ENCODE measurements around the gene MYO7B.

GRCh38 chr2:127604986-127605385, 69.5 kb downstream of the MYO7B start:
- TF ChIP-seq ZNF70 (CRISPR knock-in tag; IDR thresholded peaks at IDR 0.05) (no peak), ARNTL (CRISPR knock-in tag; IDR thresholded peaks at IDR 0.05; ENCODE audit: borderline replicate concordance, low read depth) (no peak), PPARA (CRISPR knock-in tag; IDR thresholded peaks at IDR 0.05; ENCODE audit: borderline replicate concordance) (no peak), PATZ1 (CRISPR knock-in tag; IDR thresholded peaks at IDR 0.05; ENCODE audit: borderline replicate concordance) (no peak), CSRNP3 (CRISPR knock-in tag; IDR thresholded peaks at IDR 0.05) (no peak), CSDC2 (CRISPR knock-in tag; IDR thresholded peaks at IDR 0.05) (no peak), ZNF565 (CRISPR knock-in tag; conservative IDR thresholded peaks at IDR 0.05; ENCODE audit: low read depth) (no peak), ESRRG (CRISPR knock-in tag; IDR thresholded peaks at IDR 0.05) (no peak), OSR1 (CRISPR knock-in tag; IDR thresholded peaks at IDR 0.05) (no peak), BACH2 (CRISPR knock-in tag; IDR thresholded peaks at IDR 0.05; ENCODE audit: borderline replicate concordance) (no peak), ISL1 (CRISPR knock-in tag; IDR thresholded peaks at IDR 0.05) (no peak), CREB5 (CRISPR knock-in tag; IDR thresholded peaks at IDR 0.05; ENCODE audit: low read depth) (no peak)

Measured in SK-N-SH treated with all-trans-retinoic acid at 6 μM for 48 hours (cell line).